ENCODE data around the gene WIPI1. TPM values are rescaled to one million over a fixed set of nuclear protein-coding genes. Genes with fewer than 3 reads are reported as not detected.

WIPI1 gene
- total and polyA plus RNA-seq, 7 donors = 80.3 to 197 (median 136) TPM

DNA sequence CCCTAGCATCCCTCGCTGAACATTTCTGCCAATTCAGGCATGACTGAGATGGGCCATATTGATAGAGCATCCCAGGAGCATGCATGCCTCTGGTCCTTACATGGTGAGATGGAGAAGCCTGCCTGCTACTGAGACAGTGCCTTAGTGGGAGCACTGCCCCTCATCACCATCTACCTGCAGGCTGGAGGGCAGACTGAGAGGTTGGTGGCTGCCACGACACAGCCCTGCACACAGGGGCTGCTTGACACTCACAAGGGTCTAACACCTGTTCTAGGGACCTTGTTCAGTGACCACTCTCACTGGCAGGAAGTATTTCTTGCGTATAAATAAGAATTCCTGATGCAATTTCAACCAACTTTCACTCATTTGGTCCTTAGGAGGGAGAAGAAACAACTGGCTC is 34.0 kb downstream of the WIPI1 start:
- Histone ChIP-seq H3K9me3 (no peaks in the 10 kb centered on the region), H3K36me3 (ENCODE audit: insufficient read depth in 1 of 2, low read depth in 1 of 2) (peaks cover 18 to 99% of the 10 kb centered on the region in 2 donors), H3K4me1 (no peaks in the 10 kb centered on the region), H3K4me3 (no peak overlapping the region), H3K27ac (no peak overlapping the region), H3K27me3 (ENCODE audit: insufficient read depth in 3 of 3, low read length in 2 of 3) (no peaks in the 10 kb centered on the region)
- TF ChIP-seq, protein P1, sequence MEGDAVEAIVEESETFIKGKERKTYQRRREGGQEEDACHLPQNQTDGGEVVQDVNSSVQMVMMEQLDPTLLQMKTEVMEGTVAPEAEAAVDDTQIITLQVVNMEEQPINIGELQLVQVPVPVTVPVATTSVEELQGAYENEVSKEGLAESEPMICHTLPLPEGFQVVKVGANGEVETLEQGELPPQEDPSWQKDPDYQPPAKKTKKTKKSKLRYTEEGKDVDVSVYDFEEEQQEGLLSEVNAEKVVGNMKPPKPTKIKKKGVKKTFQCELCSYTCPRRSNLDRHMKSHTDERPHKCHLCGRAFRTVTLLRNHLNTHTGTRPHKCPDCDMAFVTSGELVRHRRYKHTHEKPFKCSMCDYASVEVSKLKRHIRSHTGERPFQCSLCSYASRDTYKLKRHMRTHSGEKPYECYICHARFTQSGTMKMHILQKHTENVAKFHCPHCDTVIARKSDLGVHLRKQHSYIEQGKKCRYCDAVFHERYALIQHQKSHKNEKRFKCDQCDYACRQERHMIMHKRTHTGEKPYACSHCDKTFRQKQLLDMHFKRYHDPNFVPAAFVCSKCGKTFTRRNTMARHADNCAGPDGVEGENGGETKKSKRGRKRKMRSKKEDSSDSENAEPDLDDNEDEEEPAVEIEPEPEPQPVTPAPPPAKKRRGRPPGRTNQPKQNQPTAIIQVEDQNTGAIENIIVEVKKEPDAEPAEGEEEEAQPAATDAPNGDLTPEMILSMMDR (IDR thresholded peaks at IDR 0.05) = no peak
- intact Hi-C loops (cut with DNase I) = no loop called here
- WGBS, 3 donors = 82 to 89% (median 87%) methylated on average over 3 of the region's 3 CpGs
- no peak for DNase-seq
- no peak for ATAC-seq

DNA sequence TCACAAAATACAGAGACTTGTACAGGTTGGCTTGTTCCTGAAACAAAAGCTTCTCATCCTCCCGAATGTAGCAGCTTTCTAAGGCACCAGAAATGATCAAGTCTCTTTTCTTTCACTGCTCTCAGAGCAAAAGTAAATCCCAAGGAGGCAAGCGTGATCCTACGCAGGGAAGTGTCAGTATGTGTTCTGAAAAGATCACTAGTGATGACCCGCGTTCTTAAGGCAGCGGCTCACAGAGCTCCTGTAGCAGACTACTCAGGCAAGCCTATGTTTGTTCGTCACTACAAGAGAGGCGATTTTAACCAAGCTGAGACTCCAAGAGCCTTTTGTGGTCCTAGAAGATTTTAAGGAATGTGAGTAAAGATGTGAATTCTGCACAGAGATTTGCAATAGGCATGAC is 34.5 kb downstream of the WIPI1 start:
- ATAC-seq (no peak), DNase-seq (no peak)
- intact Hi-C loops (cut with DNase I) = no loop called here
- no peaks in the 10 kb centered on the region for H3K4me1 ChIP-seq
- H3K36me3 ChIP-seq (ENCODE audit: insufficient read depth in 1 of 2, low read depth in 1 of 2) = peaks cover 18 to 95% of the 10 kb centered on the region in 2 donors
- no peak overlapping the region for H3K4me3 ChIP-seq
- TF ChIP-seq, protein P1 (IDR thresholded peaks at IDR 0.05) = no peak
- 91 to 94% (median 94%) methylated on average over 8 of the region's 8 CpGs for WGBS, 3 donors
- H3K9me3 ChIP-seq = no peaks in the 10 kb centered on the region
- no peak overlapping the region for H3K27ac ChIP-seq
- no peaks in the 10 kb centered on the region for H3K27me3 ChIP-seq (ENCODE audit: insufficient read depth in 3 of 3, low read length in 2 of 3)

DNA sequence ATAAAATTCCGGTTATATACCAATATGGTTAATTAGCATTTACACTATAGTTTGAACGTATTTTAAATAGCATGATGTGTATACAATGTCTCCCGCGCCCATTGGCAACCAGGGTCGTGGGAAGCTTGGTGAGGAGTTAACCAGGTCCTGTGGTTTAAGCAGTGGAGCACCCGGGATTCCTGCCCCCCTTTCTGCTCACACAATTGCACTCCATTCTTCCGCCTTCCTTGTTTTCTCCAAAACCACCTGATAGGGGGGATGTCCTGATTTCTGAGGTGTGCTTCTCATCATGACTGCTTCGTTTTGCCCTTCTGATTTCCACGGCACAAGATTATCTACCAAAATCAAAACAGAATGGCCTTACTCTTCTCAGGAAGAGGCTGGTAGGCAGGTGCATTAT is 35.8 kb downstream of the WIPI1 start:
- no peaks in the 10 kb centered on the region for H3K27me3 ChIP-seq (ENCODE audit: insufficient read depth in 3 of 3, low read length in 2 of 3)
- no peak for DNase-seq
- 85 to 89% (median 89%) methylated on average over 9 of the region's 9 CpGs for WGBS, 3 donors
- no peak for ATAC-seq
- TF ChIP-seq, protein P1 (IDR thresholded peaks at IDR 0.05) = no peak
- no peaks in the 10 kb centered on the region for H3K4me1 ChIP-seq
- no peak overlapping the region for H3K4me3 ChIP-seq
- peaks cover 4% of the 10 kb centered on the region for H3K9me3 ChIP-seq
- peaks cover 11 to 81% of the 10 kb centered on the region in 2 donors for H3K36me3 ChIP-seq (ENCODE audit: insufficient read depth in 1 of 2, low read depth in 1 of 2)
- no peak overlapping the region for H3K27ac ChIP-seq
- intact Hi-C loops (cut with DNase I) = no loop called here

DNA sequence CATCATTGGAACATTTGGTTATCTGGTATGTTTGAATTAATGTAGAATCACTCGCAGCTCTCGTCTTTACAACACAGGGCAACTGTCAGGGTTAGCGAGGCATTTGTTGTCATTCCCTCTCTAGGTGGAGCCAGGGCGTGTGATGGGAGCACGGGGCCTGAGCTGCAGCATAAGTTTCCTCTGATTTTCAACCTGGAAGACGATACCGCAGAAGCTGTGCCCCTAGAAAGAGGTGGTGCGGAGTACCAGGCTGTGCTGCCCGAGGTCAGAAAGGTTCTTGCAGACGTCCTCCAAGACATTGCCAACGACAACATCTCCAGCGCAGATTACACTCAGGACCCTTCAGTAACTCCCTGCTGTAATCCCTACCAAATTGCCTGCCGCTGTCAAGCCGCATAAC is 37.2 kb downstream of the WIPI1 start:
- Histone ChIP-seq H3K27ac (no peak overlapping the region), H3K36me3 (ENCODE audit: insufficient read depth in 1 of 2, low read depth in 1 of 2) (peaks cover 11 to 67% of the 10 kb centered on the region in 2 donors), H3K4me1 (no peaks in the 10 kb centered on the region), H3K4me3 (no peak overlapping the region), H3K27me3 (ENCODE audit: insufficient read depth in 3 of 3, low read length in 2 of 3) (no peaks in the 10 kb centered on the region), H3K9me3 (peaks cover 15% of the 10 kb centered on the region)
- intact Hi-C loops (cut with DNase I) = no loop called here
- no peak for DNase-seq
- WGBS, 3 donors = 85 to 93% (median 92%) methylated on average over 14 of the region's 14 CpGs
- no peak for ATAC-seq
- TF ChIP-seq, protein P1 (IDR thresholded peaks at IDR 0.05) = no peak

DNA sequence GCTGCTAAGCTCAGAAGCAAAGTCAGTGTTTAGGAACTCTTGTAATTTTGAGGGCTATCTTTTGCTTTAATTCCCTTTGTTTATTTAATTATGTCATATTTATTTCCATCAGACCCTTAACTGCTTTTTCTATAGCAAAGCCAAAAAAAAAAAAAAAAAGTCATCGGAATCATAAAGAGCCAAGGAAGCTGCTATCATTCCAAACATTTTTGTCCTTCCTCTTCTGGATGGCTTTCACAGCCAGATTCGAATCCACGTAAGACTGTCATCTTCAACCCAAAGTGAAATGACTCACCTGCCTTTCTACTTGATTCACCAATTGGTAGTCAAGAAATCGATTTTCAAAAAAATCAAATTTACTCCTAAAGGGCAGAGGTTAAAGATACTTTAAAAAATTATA is 38.4 kb downstream of the WIPI1 start:
- H3K27ac ChIP-seq = no peak overlapping the region
- H3K36me3 ChIP-seq (ENCODE audit: insufficient read depth in 1 of 2, low read depth in 1 of 2) = peaks cover 11 to 55% of the 10 kb centered on the region in 2 donors
- no peaks in the 10 kb centered on the region for H3K4me1 ChIP-seq
- WGBS, 3 donors = 71 to 77% (median 72%) methylated on average over 4 of the region's 4 CpGs
- H3K27me3 ChIP-seq (ENCODE audit: insufficient read depth in 3 of 3, low read length in 2 of 3) = no peaks in the 10 kb centered on the region
- ATAC-seq (no peak), DNase-seq (no peak)
- intact Hi-C loops (cut with DNase I) = no loop called here
- H3K4me3 ChIP-seq = no peak overlapping the region
- TF ChIP-seq, protein P1 (IDR thresholded peaks at IDR 0.05) = no peak
- peaks cover 24% of the 10 kb centered on the region for H3K9me3 ChIP-seq

Data from psoas muscle (tissue), 8 donors.